Measurements from ENCODE around the gene PHRF1.

Gene PHRF1

GRCh38 chr11:532986-533585 is 43.2 kb upstream of the PHRF1 start:
- H3K4me3 ChIP-seq (ENCODE audit: extremely low read depth, insufficient read depth, low read length, poor library complexity, severe bottlenecking): no peak overlapping the region

GRCh38 chr11:533586-534395 is 42.5 kb upstream of the PHRF1 start:
- Histone ChIP-seq H3K4me1 (ENCODE audit: control insufficient read depth, insufficient read depth, low read length, poor library complexity, severe bottlenecking) (peaks cover 8% of the 10 kb centered on the region), H3K27ac (ENCODE audit: low read depth, low read length, severe bottlenecking) (no peak overlapping the region), H3K4me3 (ENCODE audit: extremely low read depth, insufficient read depth, low read length, poor library complexity, severe bottlenecking) (peak overlapping the region; percentile 80), H3K36me3 (ENCODE audit: control insufficient read depth, insufficient read depth, low read length) (peaks cover 35% of the 10 kb centered on the region), H3K9me3 (ENCODE audit: control insufficient read depth, low read length) (no peaks in the 10 kb centered on the region)
- WGBS, 2 experiments (ENCODE audit: insufficient coverage in 2 of 2): 97 to 99% methylated on average over 36 to 37 of the region's 37 CpGs

More at GRCh38 chr11:532986-533585, 43.2 kb upstream of the PHRF1 start:
- no peak overlapping the region for H3K27ac ChIP-seq (ENCODE audit: low read depth, low read length, severe bottlenecking)
- 95 to 96% methylated on average over 25 to 33 of the region's 33 CpGs for WGBS, 2 experiments (ENCODE audit: insufficient coverage in 2 of 2)
- H3K4me1 ChIP-seq (ENCODE audit: control insufficient read depth, insufficient read depth, low read length, poor library complexity, severe bottlenecking): peaks cover 8% of the 10 kb centered on the region
- H3K36me3 ChIP-seq (ENCODE audit: control insufficient read depth, insufficient read depth, low read length): peaks cover 35% of the 10 kb centered on the region
- no peaks in the 10 kb centered on the region for H3K9me3 ChIP-seq (ENCODE audit: control insufficient read depth, low read length)

GRCh38 chr11:534396-535209 is 41.7 kb upstream of the PHRF1 start:
- WGBS, 2 experiments (ENCODE audit: insufficient coverage in 2 of 2): 10 to 18% methylated on average over 50 to 62 of the region's 66 CpGs
- H3K27ac ChIP-seq (ENCODE audit: low read depth, low read length, severe bottlenecking): no peak overlapping the region
- H3K4me1 ChIP-seq (ENCODE audit: control insufficient read depth, insufficient read depth, low read length, poor library complexity, severe bottlenecking): peaks cover 8% of the 10 kb centered on the region
- H3K36me3 ChIP-seq (ENCODE audit: control insufficient read depth, insufficient read depth, low read length): peaks cover 35% of the 10 kb centered on the region
- H3K4me3 ChIP-seq (ENCODE audit: extremely low read depth, insufficient read depth, low read length, poor library complexity, severe bottlenecking): peak overlapping the region; percentile 80
- H3K9me3 ChIP-seq (ENCODE audit: control insufficient read depth, low read length): no peaks in the 10 kb centered on the region

DNA sequence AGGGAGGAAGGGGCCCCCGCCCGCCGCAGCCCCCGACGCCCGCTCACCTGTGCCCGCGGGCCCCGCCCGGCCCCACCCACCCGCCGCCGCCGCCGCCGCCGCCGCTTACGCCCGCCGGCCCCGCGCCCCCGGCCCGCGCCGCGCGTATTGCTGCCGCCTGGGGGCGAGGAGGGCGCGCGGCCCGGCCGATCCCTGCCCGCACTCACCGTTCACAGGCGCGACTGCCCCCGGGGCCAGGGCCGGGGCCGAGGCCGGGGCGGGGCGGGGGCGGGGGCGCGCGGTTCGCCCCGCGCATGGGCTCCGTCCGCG is 41.1 kb upstream of the PHRF1 start:
- peak overlapping the region; percentile 80 for H3K4me3 ChIP-seq (ENCODE audit: extremely low read depth, insufficient read depth, low read length, poor library complexity, severe bottlenecking)
- peaks cover 35% of the 10 kb centered on the region for H3K36me3 ChIP-seq (ENCODE audit: control insufficient read depth, insufficient read depth, low read length)
- 0% methylated on average over 8 to 32 of the region's 56 CpGs for WGBS, 2 experiments (ENCODE audit: insufficient coverage in 2 of 2)
- H3K4me1 ChIP-seq (ENCODE audit: control insufficient read depth, insufficient read depth, low read length, poor library complexity, severe bottlenecking): peaks cover 8% of the 10 kb centered on the region
- H3K9me3 ChIP-seq (ENCODE audit: control insufficient read depth, low read length): no peaks in the 10 kb centered on the region
- no peak overlapping the region for H3K27ac ChIP-seq (ENCODE audit: low read depth, low read length, severe bottlenecking)

DNA sequence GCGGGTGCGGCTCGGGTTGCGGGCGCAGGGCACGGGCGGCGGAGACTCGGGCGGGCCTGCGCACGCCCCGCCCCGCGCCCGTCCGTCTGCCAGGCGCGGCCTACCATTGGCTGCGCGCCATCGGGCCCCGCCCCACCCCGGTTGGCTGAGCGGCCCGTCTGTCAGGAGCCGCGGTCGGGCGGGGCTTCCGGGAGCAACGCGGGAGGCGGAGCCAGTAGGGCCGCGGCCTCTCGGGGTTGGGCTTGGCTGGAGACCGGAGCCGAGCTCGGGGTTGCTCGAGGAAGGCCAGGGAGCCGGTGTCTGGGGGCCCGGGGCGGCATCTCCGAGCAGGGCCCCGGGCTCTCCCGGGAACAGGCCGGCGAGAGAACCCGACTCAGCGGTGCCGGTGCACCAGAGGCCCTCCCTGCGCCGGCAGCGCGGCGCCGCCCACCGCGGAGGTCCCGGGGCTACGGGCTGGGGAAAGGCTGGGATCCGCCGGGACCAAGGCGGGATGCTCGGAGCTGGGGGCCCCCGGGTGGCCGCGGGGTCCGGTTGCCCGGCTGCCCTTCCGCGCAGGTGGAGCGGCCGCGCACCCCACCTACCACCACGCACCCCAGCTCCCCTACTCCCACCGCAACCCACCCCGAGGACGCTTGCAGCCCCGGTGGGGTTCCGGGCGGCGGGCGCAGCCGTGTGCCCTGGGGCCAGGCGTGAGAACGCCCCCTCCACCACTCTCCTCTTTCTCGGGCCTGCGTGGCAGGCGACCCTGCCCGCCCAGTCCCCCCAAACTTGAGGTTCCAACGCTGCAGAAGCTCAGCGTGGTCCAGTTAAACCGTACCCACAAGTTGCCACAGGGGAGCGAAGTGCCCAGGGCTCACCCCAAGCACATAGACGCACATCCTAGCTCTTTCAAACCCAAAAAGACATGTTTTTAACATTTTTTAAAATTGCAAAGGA is 40.5 kb upstream of the PHRF1 start, which contains the start of gene HRAS:
TSS of gene HRAS (minus strand) at position 58 of the 936 bp plus-strand sequence.
- no peak within 1 kb of the TSS for H3K27ac ChIP-seq (ENCODE audit: low read depth, low read length, severe bottlenecking)
- H3K4me3 ChIP-seq (ENCODE audit: extremely low read depth, insufficient read depth, low read length, poor library complexity, severe bottlenecking): peak within 1 kb of the TSS; percentile 80
- no peaks in the 10 kb centered on the region for H3K9me3 ChIP-seq (ENCODE audit: control insufficient read depth, low read length)
- WGBS, 2 experiments (ENCODE audit: insufficient coverage in 2 of 2): 3 to 4% methylated on average over 59 to 97 of the region's 97 CpGs
- peaks cover 8% of the 10 kb centered on the region for H3K4me1 ChIP-seq (ENCODE audit: control insufficient read depth, insufficient read depth, low read length, poor library complexity, severe bottlenecking)
- peaks cover 35% of the 10 kb centered on the region for H3K36me3 ChIP-seq (ENCODE audit: control insufficient read depth, insufficient read depth, low read length)

GRCh38 chr11:536841-537621 is 39.2 kb upstream of the PHRF1 start, which contains the start of gene LRRC56:
LRRC56 (plus strand) TSS chr11:537527; CDS start chr11:540685, 3,158 bp downstream.
- H3K27ac ChIP-seq (ENCODE audit: low read depth, low read length, severe bottlenecking): no peak within 1 kb of the TSS
- peaks cover 23% of the 10 kb centered on the region for H3K36me3 ChIP-seq (ENCODE audit: control insufficient read depth, insufficient read depth, low read length)
- WGBS, 2 experiments (ENCODE audit: insufficient coverage in 2 of 2): 7 to 10% methylated on average over 80 to 86 of the region's 93 CpGs
- no peaks in the 10 kb centered on the region for H3K9me3 ChIP-seq (ENCODE audit: control insufficient read depth, low read length)
- peaks cover 8% of the 10 kb centered on the region for H3K4me1 ChIP-seq (ENCODE audit: control insufficient read depth, insufficient read depth, low read length, poor library complexity, severe bottlenecking)
- H3K4me3 ChIP-seq (ENCODE audit: extremely low read depth, insufficient read depth, low read length, poor library complexity, severe bottlenecking): peak within 1 kb of the TSS; percentile 66

DNA sequence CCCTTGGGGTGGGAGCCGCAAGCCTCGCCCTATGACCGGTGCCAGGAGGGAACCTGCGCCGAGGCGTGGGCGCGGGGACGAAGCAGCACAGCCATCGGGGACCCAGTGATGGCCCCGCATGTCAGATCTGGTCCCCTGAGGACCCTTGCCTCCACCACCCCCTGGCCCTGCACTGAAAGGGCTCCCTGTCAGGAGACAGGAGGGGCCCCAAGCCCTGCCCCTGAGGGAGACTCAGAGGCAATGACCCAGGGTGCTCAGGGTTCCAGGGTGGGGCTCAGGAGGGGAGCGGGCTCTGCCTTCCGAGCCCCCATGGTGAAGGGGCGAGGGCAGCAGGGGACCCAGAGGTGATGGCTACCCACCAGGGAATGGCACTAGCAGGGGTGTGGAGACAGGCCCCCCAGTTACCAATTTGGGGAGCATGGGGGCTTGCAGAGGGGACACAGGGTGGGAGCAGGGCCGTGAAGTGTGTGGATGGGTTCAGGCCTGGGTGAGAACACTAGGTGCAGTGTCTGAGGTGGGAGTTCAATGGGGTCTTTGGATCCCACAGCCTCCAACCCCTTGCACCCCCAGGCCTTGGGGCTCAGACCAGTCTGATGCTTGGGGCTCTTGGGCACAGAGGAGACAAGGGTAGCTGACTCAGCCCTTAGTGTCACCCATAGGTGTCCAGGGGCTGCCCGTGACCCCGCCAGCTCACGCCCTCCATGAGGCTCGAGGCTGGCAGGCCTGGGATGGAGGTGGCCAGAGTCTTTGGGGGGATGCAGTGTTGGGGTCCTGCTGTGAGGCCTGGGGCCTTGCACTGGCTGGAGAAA is 38.4 kb upstream of the PHRF1 start:
- Histone ChIP-seq H3K4me1 (ENCODE audit: control insufficient read depth, insufficient read depth, low read length, poor library complexity, severe bottlenecking) (peaks cover 8% of the 10 kb centered on the region), H3K27ac (ENCODE audit: low read depth, low read length, severe bottlenecking) (no peak overlapping the region), H3K36me3 (ENCODE audit: control insufficient read depth, insufficient read depth, low read length) (peaks cover 16% of the 10 kb centered on the region), H3K4me3 (ENCODE audit: extremely low read depth, insufficient read depth, low read length, poor library complexity, severe bottlenecking) (peak overlapping the region; percentile 66), H3K9me3 (ENCODE audit: control insufficient read depth, low read length) (no peaks in the 10 kb centered on the region)
- 51 to 64% methylated on average over 13 to 19 of the region's 19 CpGs for WGBS, 2 experiments (ENCODE audit: insufficient coverage in 2 of 2)

DNA sequence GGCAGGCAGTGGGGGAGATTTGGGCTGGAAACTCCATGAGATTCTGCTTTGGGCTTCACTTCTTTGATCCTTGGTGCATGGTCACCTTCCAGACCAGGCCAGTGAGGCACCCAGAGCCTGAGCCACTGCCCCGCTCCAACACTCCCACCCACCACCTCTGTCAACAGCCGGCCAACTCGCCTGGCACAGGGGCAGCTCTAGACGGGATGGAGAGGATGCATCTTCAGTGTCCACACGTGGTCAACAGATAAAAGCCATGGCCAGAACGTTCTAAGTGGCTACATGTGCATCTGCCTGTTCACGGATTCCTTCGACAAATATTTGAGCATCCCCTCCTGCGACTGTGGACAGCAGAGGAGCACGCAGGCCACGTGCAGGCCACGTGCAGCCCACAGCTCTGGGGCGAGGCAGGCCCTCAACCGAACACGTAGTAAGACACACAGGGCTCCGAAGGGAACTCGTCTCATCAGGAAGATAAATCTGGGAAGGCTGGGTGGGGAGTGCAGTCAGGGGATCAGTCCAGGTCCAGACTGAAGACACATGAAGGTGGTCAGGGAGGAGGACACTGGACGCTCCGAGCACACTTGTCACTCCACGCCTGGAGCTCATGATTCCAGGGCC is 37.7 kb upstream of the PHRF1 start:
- H3K4me1 ChIP-seq (ENCODE audit: control insufficient read depth, insufficient read depth, low read length, poor library complexity, severe bottlenecking): peaks cover 8% of the 10 kb centered on the region
- H3K36me3 ChIP-seq (ENCODE audit: control insufficient read depth, insufficient read depth, low read length): peaks cover 8% of the 10 kb centered on the region
- no peaks in the 10 kb centered on the region for H3K9me3 ChIP-seq (ENCODE audit: control insufficient read depth, low read length)
- no peak overlapping the region for H3K4me3 ChIP-seq (ENCODE audit: extremely low read depth, insufficient read depth, low read length, poor library complexity, severe bottlenecking)
- WGBS, 2 experiments (ENCODE audit: insufficient coverage in 2 of 2): 91 to 96% methylated on average over 20 of the region's 20 CpGs
- H3K27ac ChIP-seq (ENCODE audit: low read depth, low read length, severe bottlenecking): no peak overlapping the region

Measured in mesodermal cell (in vitro differentiated cells).